WTC11 (cell line): ENCODE measurements around the gene SOAT2.

Experiments
- ZNF416 ChIP-seq: fragments of 250-450 bp; sonication (Bioruptor Pico); IDR thresholded peaks from 2 replicates; pipeline ENCODE4 v1.9.0; 2021; ENCODE audit warnings: mild to moderate bottlenecking, inconsistent platforms
- TF ChIP-seq, protein P1 (sequence below): sonication (generic); formaldehyde crosslinking; IDR thresholded peaks from 2 replicates; pipeline ENCODE4 v1.8.1; 2022; ENCODE audit warnings: low read depth, missing genetic modification reagents, borderline replicate concordance

DNA sequence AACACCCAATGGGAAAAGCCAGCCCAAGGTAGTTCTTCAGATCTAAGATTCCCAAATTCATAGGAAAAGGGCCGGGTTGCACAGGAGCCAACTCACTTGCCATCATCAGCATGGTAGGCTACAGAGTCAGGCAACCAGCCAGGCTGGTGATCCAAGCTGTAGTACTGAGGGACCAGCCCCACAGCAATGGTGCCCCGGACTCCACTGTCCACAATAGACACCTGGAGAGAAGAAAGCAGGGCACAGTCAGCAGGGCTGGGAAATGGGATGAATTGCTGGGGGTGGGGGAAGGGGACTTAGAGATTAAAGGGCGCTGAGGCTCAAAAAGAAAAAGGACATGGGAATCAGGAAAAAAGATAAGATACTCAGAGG, 28.3 kb upstream of the SOAT2 start:
- TF ChIP-seq, protein P1, sequence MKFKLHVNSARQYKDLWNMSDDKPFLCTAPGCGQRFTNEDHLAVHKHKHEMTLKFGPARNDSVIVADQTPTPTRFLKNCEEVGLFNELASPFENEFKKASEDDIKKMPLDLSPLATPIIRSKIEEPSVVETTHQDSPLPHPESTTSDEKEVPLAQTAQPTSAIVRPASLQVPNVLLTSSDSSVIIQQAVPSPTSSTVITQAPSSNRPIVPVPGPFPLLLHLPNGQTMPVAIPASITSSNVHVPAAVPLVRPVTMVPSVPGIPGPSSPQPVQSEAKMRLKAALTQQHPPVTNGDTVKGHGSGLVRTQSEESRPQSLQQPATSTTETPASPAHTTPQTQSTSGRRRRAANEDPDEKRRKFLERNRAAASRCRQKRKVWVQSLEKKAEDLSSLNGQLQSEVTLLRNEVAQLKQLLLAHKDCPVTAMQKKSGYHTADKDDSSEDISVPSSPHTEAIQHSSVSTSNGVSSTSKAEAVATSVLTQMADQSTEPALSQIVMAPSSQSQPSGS: no peak
- no peak for TF ChIP-seq ZNF416 (CRISPR knock-in tag)
